NCI-H460 (cell line): ENCODE results near the gene STX8. TPM values are rescaled to one million over a fixed set of nuclear protein-coding genes. Genes with fewer than 3 reads are reported as not detected.
"Not testable (repeated sequence)": the region's sequence is repeated elsewhere in the genome, so short reads cannot be mapped to it uniquely, and the experiment has no call there.

ENCODE experiments used
- DNase-seq: peaks from one replicate; pipeline ENCODE4 v3.0.0-alpha.2; 2016; ENCODE audit warnings: low read depth; ENCODE audit errors: extremely low read depth
- total RNA-seq: library from RNA; depleted of rRNA; stranded (reverse); fragments of >200 nt; shearing (Covaris generic); gene quantifications from 2 replicates; pipeline ENCODE4 v1.2.3, GENCODE V29; 2014

The STX8 gene
- total RNA-seq, 1 experiment from 2014 or later: 108 TPM

DNA sequence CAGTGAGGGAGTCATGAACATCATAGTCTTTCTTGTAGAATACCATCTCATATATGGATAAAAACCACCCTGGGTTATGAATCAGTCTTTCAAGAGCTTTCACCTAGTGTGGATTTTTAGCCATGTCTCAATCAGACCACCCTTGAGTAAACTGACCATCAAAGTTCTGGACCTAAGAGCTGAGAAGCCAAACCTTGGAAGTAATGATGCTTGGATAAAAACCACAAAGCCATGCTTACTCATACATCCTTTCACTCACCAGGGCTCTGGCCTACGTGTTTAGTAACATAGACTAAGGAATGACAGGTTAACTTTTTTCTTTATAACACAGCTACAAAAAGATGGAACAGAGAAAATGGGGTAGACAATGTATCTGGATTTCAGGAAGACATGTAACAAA lies 167.2 kb downstream of the STX8 start:
- DNase-seq: no peak

DNA sequence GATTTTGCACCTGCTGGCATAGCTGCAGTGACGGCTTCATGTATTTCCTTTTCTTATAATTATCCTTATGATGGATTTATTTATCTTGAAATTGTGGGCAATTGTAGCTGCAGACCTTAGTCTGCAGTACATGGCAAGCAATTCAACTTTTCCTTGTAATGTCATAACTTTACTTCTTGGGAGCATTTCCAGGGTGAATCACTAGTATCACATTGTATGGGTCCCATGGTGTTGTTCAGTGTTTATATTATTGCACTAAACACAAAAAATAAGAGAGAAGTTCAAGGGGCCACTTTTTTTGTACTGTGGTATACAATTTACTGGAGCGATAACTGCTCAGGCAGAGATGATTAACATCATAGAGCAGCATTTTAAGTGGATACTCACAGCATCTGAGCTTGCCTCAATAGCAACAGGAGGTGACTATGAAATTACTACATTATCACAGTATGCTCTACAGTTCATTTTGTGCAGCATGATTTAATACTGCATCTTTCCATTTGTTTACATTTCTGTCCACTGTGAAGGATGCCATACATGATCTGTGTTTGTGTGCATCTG lies 169.5 kb downstream of the STX8 start:
- DNase-seq: no peak

GRCh38 chr17:9403257-9403656 lies 172.4 kb downstream of the STX8 start:
- DNase-seq: peak; percentile 11

DNA sequence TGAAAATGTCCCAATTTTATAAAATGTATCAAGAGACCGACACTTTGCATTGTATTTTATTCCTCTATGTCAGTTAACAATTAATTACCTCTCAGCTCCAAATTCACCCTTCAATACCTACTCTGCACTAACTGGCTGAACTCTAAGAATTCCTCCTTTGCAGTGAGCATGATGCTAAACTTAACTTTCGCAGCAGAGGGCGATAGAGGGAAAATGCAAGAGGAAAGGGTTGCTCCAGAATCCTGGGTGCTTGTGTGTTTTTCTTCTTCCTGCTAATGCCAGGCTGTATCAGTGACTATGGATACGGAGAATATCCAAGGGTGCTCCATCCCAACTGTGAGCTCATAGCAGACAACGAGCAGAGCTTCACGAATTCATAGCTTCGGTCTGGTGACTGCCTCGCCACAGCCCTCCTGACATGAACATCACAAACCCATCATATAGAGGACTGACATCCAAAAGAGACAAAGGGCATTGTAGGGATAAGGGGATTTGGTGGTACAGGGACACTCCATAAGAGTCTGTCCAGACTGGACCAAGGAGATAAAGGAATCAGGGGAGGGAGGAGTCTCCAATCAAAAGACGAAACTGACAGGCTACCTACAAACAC lies 172.9 kb downstream of the STX8 start:
- DNase-seq: peak; percentile 59

- DNase-seq: no peak
Measured at GRCh38 chr17:9401434-9401833, 174.2 kb downstream of the STX8 start.

GRCh38 chr17:9389111-9389527 lies 186.5 kb downstream of the STX8 start:
- DNase-seq: no peak

GRCh38 chr17:9386401-9386800 lies 189.2 kb downstream of the STX8 start:
- no peak for DNase-seq

GRCh38 chr17:9383826-9384225 lies 191.8 kb downstream of the STX8 start:
- DNase-seq: no peak

- DNase-seq: no peak
Measured at GRCh38 chr17:9382626-9383025, 193.0 kb downstream of the STX8 start.

DNA sequence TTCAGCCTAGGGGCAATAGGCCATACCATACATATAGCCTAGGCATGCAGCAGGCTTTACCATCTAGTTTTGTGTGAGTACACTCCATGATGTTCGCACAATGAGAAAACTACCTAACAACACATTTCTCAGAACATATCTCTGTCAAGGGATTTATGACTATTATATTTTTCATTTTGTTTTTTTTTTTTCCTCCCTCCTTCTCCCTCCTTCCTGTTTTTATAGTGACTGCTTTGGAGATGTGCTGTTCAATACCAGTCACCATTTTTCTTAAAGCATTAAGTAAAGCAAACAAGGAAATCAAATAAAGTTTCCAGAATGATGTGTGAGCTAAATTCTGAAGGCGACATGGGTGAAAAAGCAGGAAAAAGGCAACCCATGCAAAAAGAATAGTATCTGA lies 194.6 kb downstream of the STX8 start:
- DNase-seq: no peak

GRCh38 chr17:9380361-9380760 lies 195.3 kb downstream of the STX8 start:
- no peak for DNase-seq

GRCh38 chr17:9376177-9376576 lies 199.4 kb downstream of the STX8 start:
- not testable (repeated sequence) for DNase-seq

GRCh38 chr17:9371019-9371418 lies 204.6 kb downstream of the STX8 start:
- peak; percentile 14 for DNase-seq

- DNase-seq: no peak
Measured at GRCh38 chr17:9370467-9370866, 205.2 kb downstream of the STX8 start.

DNA sequence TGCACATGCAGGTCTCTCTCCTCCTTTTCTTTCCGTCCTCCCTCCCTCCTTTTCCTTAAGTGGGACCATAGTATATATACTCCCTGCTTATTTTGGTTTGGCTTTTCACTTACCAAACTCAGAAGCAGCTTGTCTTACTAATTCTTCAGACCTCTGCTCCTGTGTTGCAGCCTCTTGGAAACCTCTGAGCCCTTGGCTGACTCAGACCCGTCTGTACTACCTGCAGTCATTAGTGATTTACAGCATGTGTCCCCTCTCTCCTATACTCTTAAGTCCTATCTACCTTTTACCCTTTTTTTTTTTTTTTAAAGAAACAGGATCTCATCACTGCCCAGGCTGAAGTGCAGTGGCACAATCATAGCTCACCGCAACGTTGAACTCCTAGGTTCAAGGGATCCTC lies 207.0 kb downstream of the STX8 start:
- DNase-seq: no peak

DNA sequence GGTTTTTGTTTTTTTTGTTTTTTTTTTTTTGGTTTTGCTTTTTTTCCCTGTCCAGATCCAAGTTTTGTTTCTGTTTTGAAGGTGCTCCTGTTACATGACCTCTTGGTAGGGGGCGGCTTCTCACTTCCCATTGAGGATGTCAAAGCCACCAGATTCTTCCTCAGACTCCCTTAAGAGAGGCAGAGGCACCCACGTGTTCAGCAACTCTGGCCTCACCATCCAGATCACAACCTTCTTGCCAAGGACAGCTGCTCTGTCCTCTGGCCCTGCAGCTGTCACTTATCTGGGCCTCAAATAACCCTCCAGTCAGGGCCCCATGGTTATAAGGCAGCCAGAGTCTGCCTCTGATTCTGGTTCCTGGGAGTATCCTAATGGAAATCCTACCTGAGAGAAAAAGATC lies 208.5 kb downstream of the STX8 start:
- no peak for DNase-seq

GRCh38 chr17:9364837-9365430 lies 210.7 kb downstream of the STX8 start:
- DNase-seq: no peak

DNA sequence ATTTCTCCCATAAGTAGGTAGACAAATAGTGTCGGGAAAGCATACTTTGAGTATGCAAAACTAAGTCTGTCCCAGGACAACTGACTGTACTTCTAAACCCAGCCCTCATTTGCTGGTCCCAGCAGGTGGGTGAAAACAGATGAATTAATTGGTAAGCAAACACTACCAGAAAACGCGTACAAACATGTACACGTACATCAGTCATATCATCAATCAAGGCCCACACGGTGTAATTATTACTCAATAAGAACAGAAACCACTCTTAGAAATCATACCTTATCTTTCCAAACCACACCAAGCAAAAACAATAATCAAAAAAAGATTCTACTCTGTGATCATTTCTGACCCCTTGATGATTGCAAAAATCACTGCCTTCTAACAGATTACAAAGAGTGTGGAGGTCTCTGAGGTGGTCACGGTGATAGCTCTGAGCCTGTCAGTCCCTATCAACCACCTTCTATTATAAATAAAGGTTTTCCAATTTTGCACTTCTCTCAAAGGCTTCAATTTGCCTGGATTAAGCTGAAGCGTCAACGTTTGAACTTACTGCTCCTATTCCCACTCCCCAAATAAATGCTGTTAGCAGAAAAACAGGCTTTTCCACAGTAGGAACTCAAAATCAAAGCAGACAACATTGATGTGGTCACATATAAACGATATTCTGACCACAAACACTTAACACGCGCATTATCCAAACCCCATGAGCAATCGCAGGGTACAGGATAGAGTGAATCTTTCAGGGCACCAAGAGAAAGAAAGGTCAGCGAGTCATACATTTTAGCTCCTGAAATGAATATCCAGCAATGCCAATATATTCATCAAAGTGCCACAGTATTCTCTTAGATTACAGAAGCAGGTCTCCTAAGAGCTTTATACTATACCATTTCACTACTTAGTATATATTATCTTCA lies 211.9 kb downstream of the STX8 start:
- DNase-seq: no peak

GRCh38 chr17:9361188-9361955 lies 214.2 kb downstream of the STX8 start:
- DNase-seq: no peak

- no peak for DNase-seq
Measured at GRCh38 chr17:9360677-9361081, 214.9 kb downstream of the STX8 start.

DNA sequence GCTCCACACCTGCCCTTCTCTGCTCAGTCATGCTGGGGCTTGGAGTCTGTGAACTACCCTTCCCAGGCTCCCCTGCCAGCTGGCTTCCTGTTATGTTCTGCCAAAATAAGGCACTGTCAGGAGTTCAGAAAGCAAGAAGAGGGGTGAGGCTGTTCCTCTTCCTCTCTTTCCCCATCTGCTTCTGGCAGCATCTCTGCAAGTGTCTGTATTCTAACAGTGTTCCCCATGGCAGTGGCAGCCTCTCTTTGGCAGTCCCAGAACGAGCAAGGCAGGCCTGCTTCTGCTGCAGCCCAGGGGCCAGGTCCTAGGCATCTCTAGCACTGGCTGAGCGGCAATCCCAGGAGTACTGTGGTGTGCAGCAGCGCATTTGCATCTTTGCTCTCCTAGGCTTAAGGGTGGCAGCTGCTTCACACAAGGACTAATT lies 219.1 kb downstream of the STX8 start:
- no peak for DNase-seq
